Ishikawa (cell line): ENCODE results near the gene ACSL5.

Experiments
- CEBPB ChIP-seq: IDR thresholded peaks from 2 replicates; pipeline ENCODE4 v1.6.1; 2012
- EGR1 ChIP-seq: IDR thresholded peaks from 2 replicates; pipeline ENCODE4 v1.6.1; 2012
- EP300 ChIP-seq: IDR thresholded peaks from 2 replicates; pipeline ENCODE4 v1.6.1; 2012; ENCODE audit warnings: borderline replicate concordance
- MAX ChIP-seq: IDR thresholded peaks from 2 replicates; pipeline ENCODE4 v1.6.1; 2012
- NFIC ChIP-seq: IDR thresholded peaks from 2 replicates; pipeline ENCODE4 v1.6.1; 2012
- REST ChIP-seq: IDR thresholded peaks from 2 replicates; pipeline ENCODE4 v1.6.1; 2012; ENCODE audit warnings: low read depth, mild to moderate bottlenecking
- TAF1 ChIP-seq: IDR thresholded peaks from 2 replicates; pipeline ENCODE4 v1.6.1; 2012; ENCODE audit warnings: low read depth, mild to moderate bottlenecking
- TCF12 ChIP-seq: IDR thresholded peaks from 2 replicates; pipeline ENCODE4 v1.6.1; 2012; ENCODE audit warnings: low read depth
- TEAD4 ChIP-seq: IDR thresholded peaks from 2 replicates; pipeline ENCODE4 v1.6.1; 2012
- YY1 ChIP-seq: IDR thresholded peaks from 2 replicates; pipeline ENCODE4 v1.6.1; 2012; ENCODE audit warnings: low read depth
- ZBTB7A ChIP-seq: IDR thresholded peaks from 2 replicates; pipeline ENCODE4 v1.6.1; 2012; ENCODE audit warnings: low read depth

- TF ChIP-seq MAX (no peak), TAF1 (no peak), REST (no peak), YY1 (no peak), NFIC (no peak), EGR1 (no peak), EP300 (no peak), TCF12 (no peak), TEAD4 (no peak), CEBPB (no peak), ZBTB7A (no peak)
Measured at GRCh38 chr10:112347709-112348671, 25.9 kb upstream of the ACSL5 start.
